GM12865 (cell line): ENCODE data around the gene LAMP5.

Experiments used
- DNase-seq: peaks from one replicate; pipeline ENCODE4 v3.0.0; 2010; ENCODE audit warnings: low read depth
- H3K4me3 ChIP-seq: 2 replicates; pipeline ENCODE4 v1.5.1; 2011; ENCODE audit warnings: mild to moderate bottlenecking, low read depth, low read length, control low read depth
- TF ChIP-seq, protein P1 (sequence below): IDR thresholded peaks from 2 replicates; pipeline ENCODE4 v1.5.1; 2011; ENCODE audit warnings: low read length, control low read depth, low read depth, inconsistent platforms; ENCODE audit not compliant: insufficient read depth; ENCODE audit errors: missing control alignments

Gene LAMP5

DNA sequence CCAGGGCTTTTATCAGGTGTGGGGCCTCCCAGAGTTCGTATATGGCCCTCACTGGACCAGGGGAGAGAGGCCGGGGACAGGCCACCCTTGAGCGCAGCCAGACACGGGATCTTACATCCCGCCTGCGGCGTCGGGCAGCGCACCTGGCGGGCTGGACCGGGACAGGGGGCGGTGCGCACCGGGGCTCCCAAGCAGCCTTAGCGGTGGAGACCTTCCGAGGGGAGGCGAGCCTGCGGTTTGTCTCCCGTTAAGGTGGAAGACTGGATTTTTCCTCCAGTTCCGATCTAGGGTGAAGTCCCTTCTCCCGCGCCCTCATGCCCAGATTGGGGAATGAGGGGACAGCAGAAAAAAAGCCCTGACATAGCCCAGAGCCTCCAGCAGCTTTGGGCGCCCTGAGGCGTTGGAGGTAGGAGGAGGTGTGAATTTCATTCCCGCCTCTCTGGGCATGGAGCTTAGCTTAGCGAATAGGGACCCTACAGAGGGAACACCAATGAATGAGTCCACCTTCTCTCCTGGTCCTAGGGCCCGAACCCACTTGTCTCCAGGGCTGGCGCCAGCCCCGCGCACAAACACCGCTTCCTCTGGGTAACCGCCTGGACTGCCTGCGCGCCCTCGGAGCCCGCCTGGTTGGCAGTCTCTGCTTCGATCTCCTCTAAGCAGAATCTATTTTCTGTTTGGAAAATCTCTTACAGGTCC is 6.7 kb upstream of the LAMP5 start:
- peak overlapping the region; percentile 28 for H3K4me3 ChIP-seq
- TF ChIP-seq, protein P1, sequence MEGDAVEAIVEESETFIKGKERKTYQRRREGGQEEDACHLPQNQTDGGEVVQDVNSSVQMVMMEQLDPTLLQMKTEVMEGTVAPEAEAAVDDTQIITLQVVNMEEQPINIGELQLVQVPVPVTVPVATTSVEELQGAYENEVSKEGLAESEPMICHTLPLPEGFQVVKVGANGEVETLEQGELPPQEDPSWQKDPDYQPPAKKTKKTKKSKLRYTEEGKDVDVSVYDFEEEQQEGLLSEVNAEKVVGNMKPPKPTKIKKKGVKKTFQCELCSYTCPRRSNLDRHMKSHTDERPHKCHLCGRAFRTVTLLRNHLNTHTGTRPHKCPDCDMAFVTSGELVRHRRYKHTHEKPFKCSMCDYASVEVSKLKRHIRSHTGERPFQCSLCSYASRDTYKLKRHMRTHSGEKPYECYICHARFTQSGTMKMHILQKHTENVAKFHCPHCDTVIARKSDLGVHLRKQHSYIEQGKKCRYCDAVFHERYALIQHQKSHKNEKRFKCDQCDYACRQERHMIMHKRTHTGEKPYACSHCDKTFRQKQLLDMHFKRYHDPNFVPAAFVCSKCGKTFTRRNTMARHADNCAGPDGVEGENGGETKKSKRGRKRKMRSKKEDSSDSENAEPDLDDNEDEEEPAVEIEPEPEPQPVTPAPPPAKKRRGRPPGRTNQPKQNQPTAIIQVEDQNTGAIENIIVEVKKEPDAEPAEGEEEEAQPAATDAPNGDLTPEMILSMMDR, result no peak

GRCh38 chr20:9508240-9508661 is 6.1 kb upstream of the LAMP5 start:
- H3K4me3 ChIP-seq, result peak overlapping the region; percentile 28
- TF ChIP-seq, protein P1, result no peak
- no peak for DNase-seq

More for the DNA sequence above, 6.7 kb upstream of the LAMP5 start:
- no peak for DNase-seq

- peak overlapping the region; percentile 28; the same call in 1 of the 2 replicates for H3K4me3 ChIP-seq
- DNase-seq, result no peak
- TF ChIP-seq, protein P1, result no peak
Measured at GRCh38 chr20:9508696-9509178, 5.7 kb upstream of the LAMP5 start.

GRCh38 chr20:9509246-9509645 is 5.1 kb upstream of the LAMP5 start:
- TF ChIP-seq, protein P1, result no peak
- no peak overlapping the region for H3K4me3 ChIP-seq
- DNase-seq, result no peak

- TF ChIP-seq, protein P1, result no peak
- H3K4me3 ChIP-seq, result no peak overlapping the region
- peak; percentile 70 for DNase-seq
Measured at GRCh38 chr20:9510911-9511310, 3.5 kb upstream of the LAMP5 start.

- TF ChIP-seq, protein P1, result no peak
- H3K4me3 ChIP-seq, result no peak overlapping the region
- DNase-seq, result no peak
Measured at GRCh38 chr20:9514072-9514460, 324 bp upstream of the LAMP5 start.

DNA sequence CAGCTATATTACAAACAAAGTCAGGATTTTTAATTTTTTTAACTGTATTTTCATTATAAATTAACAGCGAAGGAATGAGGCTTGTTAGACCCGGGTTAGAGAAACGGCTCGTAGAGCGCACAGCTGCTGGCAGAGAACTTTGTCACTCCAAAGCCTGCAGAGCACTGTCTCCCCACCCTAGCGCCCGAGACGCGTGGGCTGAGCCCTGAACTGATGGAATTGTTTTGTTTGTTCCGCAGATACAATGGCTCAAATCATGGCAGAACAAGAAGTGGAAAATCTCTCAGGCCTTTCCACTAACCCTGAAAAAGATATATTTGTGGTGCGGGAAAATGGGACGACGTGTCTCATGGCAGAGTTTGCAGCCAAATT is 810 bp downstream of the LAMP5 start:
- TF ChIP-seq, protein P1, result no peak
- H3K4me3 ChIP-seq, result 0 out of 2 replicates have a peak overlapping the region, but pooled peaks have one; percentile 3
- no peak for DNase-seq
